ENCODE data around the gene GDI1.

- no peak for TF ChIP-seq CTCF (IDR thresholded peaks at IDR 0.05)
- TF ChIP-seq POLR2A (IDR thresholded peaks at IDR 0.05), result no peak
Measured at GRCh38 chrX:154401918-154402621, 34.9 kb upstream of the GDI1 start.

Data from adrenal gland (tissue), 5 donors.